WTC11 (cell line): ENCODE measurements around the gene TMF1. TPM values are rescaled to one million over a fixed set of nuclear protein-coding genes. Genes with fewer than 3 reads are reported as not detected.

Experiments used
- ATAC-seq: fragments of 200-7000 bp; cut with Tn5 transposase; 2 replicates; pipeline ENCODE4 v1.10.0; 2021; ENCODE audit warnings: mild to moderate bottlenecking, moderate library complexity
- CTCF ChIA-PET: fragments of 300-600 bp; sonication (Branson Sonifier 250); formaldehyde crosslinking; loops from one replicate; lab custom pipeline; 2021; ENCODE audit warnings: antibody characterized with exemption; lab: Charles Lee
- POLR2A ChIA-PET: fragments of 350-600 bp; sonication (Branson Sonifier 250); formaldehyde crosslinking; loops from one replicate; lab custom pipeline; 2021; ENCODE audit warnings: antibody characterized with exemption; lab: Charles Lee
- DNase-seq: peaks from one replicate; pipeline ENCODE4 v3.0.0; 2021; ENCODE audit warnings: low spot score
- H3K27ac Mint-ChIP-seq: 2 replicates; pipeline ENCODE4 v1.8.0; 2021; ENCODE audit warnings: mixed read lengths
- H3K27me3 Mint-ChIP-seq: 2 replicates; pipeline ENCODE4 v1.8.0; 2021; ENCODE audit warnings: low read depth, mild to moderate bottlenecking, moderate library complexity, mixed read lengths
- H3K36me3 Mint-ChIP-seq: 2 replicates; pipeline ENCODE4 v1.8.0; 2021; ENCODE audit warnings: mixed read lengths
- H3K4me1 Mint-ChIP-seq: 2 replicates; pipeline ENCODE4 v1.8.0; 2022; ENCODE audit warnings: mixed read lengths
- H3K4me3 Mint-ChIP-seq: 2 replicates; pipeline ENCODE4 v1.8.0; 2021; ENCODE audit warnings: mild to moderate bottlenecking, moderate library complexity, mixed read lengths
- H3K9me3 Mint-ChIP-seq: 2 replicates; pipeline ENCODE4 v1.8.0; 2021; ENCODE audit warnings: mixed read lengths
- GRHL2 ChIP-seq: fragments of 250-450 bp; sonication (Bioruptor Pico); IDR thresholded peaks from 2 replicates; pipeline ENCODE4 v1.8.0; 2022; ENCODE audit warnings: mild to moderate bottlenecking, moderate library complexity; ENCODE audit not compliant: insufficient replicate concordance, severe bottlenecking
- NFATC4 ChIP-seq: fragments of 250-450 bp; sonication (Bioruptor Pico); IDR thresholded peaks from 2 replicates; pipeline ENCODE4 v1.9.0; 2021; ENCODE audit warnings: mild to moderate bottlenecking
- OVOL2 ChIP-seq: fragments of 250-450 bp; sonication (Bioruptor Pico); IDR thresholded peaks from 2 replicates; pipeline ENCODE4 v1.9.0; 2021; ENCODE audit warnings: mild to moderate bottlenecking, borderline replicate concordance
- PRDM15 ChIP-seq: sonication (generic); formaldehyde crosslinking; IDR thresholded peaks from 2 replicates; pipeline ENCODE4 v1.8.0; 2022; ENCODE audit warnings: missing genetic modification reagents
- RORB ChIP-seq: fragments of 250-450 bp; sonication (Bioruptor Pico); IDR thresholded peaks from 2 replicates; pipeline ENCODE4 v1.9.0; 2021; ENCODE audit warnings: mild to moderate bottlenecking
- SP1 ChIP-seq: sonication (generic); formaldehyde crosslinking; conservative IDR thresholded peaks from 2 replicates; pipeline ENCODE4 v1.8.1; 2022; ENCODE audit warnings: missing genetic modification reagents
- TP53 ChIP-seq: sonication (generic); formaldehyde crosslinking; IDR thresholded peaks from 2 replicates; pipeline ENCODE4 v1.8.1; 2023; ENCODE audit warnings: mild to moderate bottlenecking, missing genetic modification reagents
- ZNF121 ChIP-seq: sonication (generic); formaldehyde crosslinking; IDR thresholded peaks from 2 replicates; pipeline ENCODE4 v1.8.0; 2023; ENCODE audit warnings: missing genetic modification reagents
- ZNF138 ChIP-seq: sonication (generic); formaldehyde crosslinking; conservative IDR thresholded peaks from 2 replicates; pipeline ENCODE4 v1.8.1; 2022; ENCODE audit warnings: mild to moderate bottlenecking, moderate library complexity, missing genetic modification reagents
- ZNF232 ChIP-seq: sonication (generic); formaldehyde crosslinking; IDR thresholded peaks from 2 replicates; pipeline ENCODE4 v1.8.0; 2022; ENCODE audit warnings: mild to moderate bottlenecking, missing genetic modification reagents
- ZNF281 ChIP-seq: sonication (generic); formaldehyde crosslinking; IDR thresholded peaks from 2 replicates; pipeline ENCODE4 v1.8.0; 2023; ENCODE audit warnings: mild to moderate bottlenecking, missing genetic modification reagents
- ZNF396 ChIP-seq: fragments of 250-450 bp; sonication (Bioruptor Pico); IDR thresholded peaks from 2 replicates; pipeline ENCODE4 v1.8.0; 2021; ENCODE audit warnings: mild to moderate bottlenecking, moderate library complexity, borderline replicate concordance
- ZNF512 ChIP-seq: sonication (generic); formaldehyde crosslinking; IDR thresholded peaks from 2 replicates; pipeline ENCODE4 v1.8.1; 2022; ENCODE audit warnings: missing genetic modification reagents, borderline replicate concordance
- ZSCAN18 ChIP-seq: fragments of 250-450 bp; sonication (Bioruptor Pico); IDR thresholded peaks from 2 replicates; pipeline ENCODE4 v2.1.2; 2022; ENCODE audit warnings: mild to moderate bottlenecking, moderate library complexity
- total RNA-seq: library from RNA; stranded (reverse); gene quantifications from 3 replicates; pipeline ENCODE4 v1.2.3, GENCODE V29; 2021
- TF ChIP-seq, protein P1 (sequence below): sonication (generic); formaldehyde crosslinking; IDR thresholded peaks from 2 replicates; pipeline ENCODE4 v1.8.1; 2023; ENCODE audit warnings: mild to moderate bottlenecking, missing genetic modification reagents, moderate library complexity
- TF ChIP-seq, protein P2 (sequence below): sonication (generic); formaldehyde crosslinking; IDR thresholded peaks from 2 replicates; pipeline ENCODE4 v1.8.0; 2022; ENCODE audit warnings: mild to moderate bottlenecking, missing genetic modification reagents

Gene TMF1
- total RNA-seq, 1 experiment from 2014 or later: 23.9 TPM

DNA sequence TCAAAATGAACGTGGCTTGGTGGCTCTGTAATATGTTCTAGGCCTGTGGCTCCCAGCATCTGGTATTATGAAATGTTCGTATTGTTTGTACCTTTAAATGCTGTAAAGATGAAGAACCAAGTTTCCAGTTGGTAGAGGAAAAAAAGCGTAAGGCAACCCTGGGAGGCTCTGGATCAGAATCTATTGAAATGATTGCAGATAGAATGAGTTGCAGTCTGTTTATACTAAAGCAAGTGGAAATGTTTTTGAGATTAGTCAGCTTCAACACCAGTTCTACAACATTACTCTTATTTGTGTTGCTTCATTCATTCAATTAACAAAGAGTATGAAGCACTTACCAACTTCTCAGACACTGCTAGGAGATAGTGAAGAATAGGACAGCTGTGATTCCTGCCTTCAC is 37.9 kb upstream of the TMF1 start (continued):
- no peak for TF ChIP-seq ZNF512
- no peak for TF ChIP-seq GRHL2
- TF ChIP-seq ZNF396: no peak
- no peak for TF ChIP-seq NFATC4 (CRISPR knock-in tag)
- no peak for TF ChIP-seq SP1 (CRISPR knock-in tag)
- no peak for TF ChIP-seq ZNF281 (CRISPR knock-in tag)

DNA sequence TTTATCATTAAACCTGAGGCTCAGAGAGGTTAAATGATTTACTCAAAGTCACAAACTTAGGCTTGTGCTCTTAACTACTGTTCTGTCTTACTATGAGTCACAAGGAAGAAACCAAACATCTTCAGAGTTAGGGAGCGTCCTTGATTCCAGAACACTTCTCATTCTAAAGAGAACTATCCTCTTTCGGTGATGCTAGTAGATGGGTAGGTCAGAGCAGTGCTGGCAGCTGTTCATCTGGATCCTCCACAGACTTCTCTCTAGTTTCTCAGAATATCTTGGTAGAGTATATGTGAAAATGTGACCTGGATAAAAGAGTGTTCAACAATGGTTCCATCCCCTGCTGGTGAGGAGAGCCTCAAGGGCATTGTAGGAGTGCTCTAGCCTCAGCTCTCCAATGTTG is 35.9 kb upstream of the TMF1 start:
- DNase-seq (no peak), ATAC-seq (no peak)
- ChIA-PET CTCF (no interaction called here), POLR2A (no interaction called here)
- no peak for TF ChIP-seq ZNF138 (CRISPR knock-in tag)
- no peak for TF ChIP-seq RORB (CRISPR knock-in tag)
- TF ChIP-seq ZSCAN18: no peak
- TF ChIP-seq ZNF281 (CRISPR knock-in tag): no peak
- TF ChIP-seq, protein P1, sequence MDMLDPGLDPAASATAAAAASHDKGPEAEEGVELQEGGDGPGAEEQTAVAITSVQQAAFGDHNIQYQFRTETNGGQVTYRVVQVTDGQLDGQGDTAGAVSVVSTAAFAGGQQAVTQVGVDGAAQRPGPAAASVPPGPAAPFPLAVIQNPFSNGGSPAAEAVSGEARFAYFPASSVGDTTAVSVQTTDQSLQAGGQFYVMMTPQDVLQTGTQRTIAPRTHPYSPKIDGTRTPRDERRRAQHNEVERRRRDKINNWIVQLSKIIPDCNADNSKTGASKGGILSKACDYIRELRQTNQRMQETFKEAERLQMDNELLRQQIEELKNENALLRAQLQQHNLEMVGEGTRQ: no peak
- no peak for TF ChIP-seq TP53 (CRISPR knock-in tag)
- TF ChIP-seq, protein P2, sequence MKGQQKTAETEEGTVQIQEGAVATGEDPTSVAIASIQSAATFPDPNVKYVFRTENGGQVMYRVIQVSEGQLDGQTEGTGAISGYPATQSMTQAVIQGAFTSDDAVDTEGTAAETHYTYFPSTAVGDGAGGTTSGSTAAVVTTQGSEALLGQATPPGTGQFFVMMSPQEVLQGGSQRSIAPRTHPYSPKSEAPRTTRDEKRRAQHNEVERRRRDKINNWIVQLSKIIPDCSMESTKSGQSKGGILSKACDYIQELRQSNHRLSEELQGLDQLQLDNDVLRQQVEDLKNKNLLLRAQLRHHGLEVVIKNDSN (CRISPR knock-in tag): no peak
- no peaks in the 10 kb centered on the region for H3K9me3 Mint-ChIP-seq
- no peak overlapping the region; the same call in 1 of the 2 replicates for H3K27ac Mint-ChIP-seq
- no peak overlapping the region for H3K4me3 Mint-ChIP-seq
- H3K27me3 Mint-ChIP-seq: no peaks in the 10 kb centered on the region
- peaks cover 54% of the 10 kb centered on the region for H3K4me1 Mint-ChIP-seq
- H3K36me3 Mint-ChIP-seq: no peaks in the 10 kb centered on the region

DNA sequence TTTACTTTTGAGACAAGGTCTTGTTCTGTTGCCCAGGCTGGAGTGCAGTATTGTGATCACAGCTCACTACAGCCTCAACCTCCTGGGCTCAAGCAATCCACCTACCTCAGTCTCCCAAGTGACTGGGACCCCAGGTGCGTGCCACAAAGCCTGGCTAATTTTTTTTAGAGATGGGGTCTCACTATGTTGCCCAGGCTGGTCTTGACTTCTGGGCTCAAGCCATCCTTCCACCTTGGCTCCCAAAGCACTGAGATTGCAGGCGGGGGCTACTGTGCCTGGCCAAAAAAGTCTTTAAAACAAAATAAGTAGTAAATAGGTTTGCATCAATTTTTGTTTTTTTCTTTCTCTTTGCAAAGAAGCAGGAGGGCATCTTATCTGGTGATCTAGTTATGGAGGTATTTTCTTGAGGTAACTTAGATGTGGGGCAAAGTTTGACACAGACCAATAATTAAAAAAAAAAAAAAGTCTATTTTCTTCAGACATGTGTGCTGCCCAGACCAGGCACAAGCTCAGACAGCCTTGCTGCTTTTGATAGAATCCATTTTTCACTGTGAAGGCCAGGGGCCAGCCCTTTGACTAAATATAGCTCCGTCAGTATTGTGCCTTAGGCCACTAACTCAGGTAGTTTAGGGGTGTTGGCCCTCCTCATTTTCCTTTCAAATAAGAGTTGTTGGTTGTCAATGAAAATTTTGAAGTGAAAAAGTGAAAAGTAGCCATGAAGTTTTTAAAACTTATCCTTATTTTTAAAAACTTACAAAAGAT is 35.1 kb upstream of the TMF1 start:
- no peaks in the 10 kb centered on the region for H3K9me3 Mint-ChIP-seq

More for the DNA sequence above, 35.1 kb upstream of the TMF1 start:
- no peak for DNase-seq
- ChIA-PET POLR2A (no interaction called here), CTCF (no interaction called here)
- TF ChIP-seq PRDM15 (CRISPR knock-in tag): no peak
- no peak for TF ChIP-seq ZNF232 (CRISPR knock-in tag)
- peak; percentile 70; the same call in 1 of the 2 replicates for TF ChIP-seq ZNF121 (CRISPR knock-in tag)
- TF ChIP-seq OVOL2: no peak
- Mint-ChIP-seq H3K27ac (no peak overlapping the region), H3K27me3 (no peaks in the 10 kb centered on the region), H3K4me1 (peaks cover 53% of the 10 kb centered on the region), H3K4me3 (no peak overlapping the region), H3K36me3 (no peaks in the 10 kb centered on the region)
- ATAC-seq: no peak
